Cardiac fibroblast (primary cell): ENCODE measurements around the gene IQGAP1.

Source experiments
- DNase-seq, 2 donors: peaks; one replicate each; pipeline versions ENCODE4 v3.0.0 to v3.0.0-alpha.2; 2010; ENCODE audit warnings: low read depth in 2 of 2
- H3K4me3 ChIP-seq, 2 donors: replicated peaks in 1 of 2; 1 replicate in 1 of 2; 2 replicates in 1 of 2; pipeline ENCODE4 v1.5.1; 2011; ENCODE audit warnings: low read depth in 2 of 2, low read length in 2 of 2, mild to moderate bottlenecking in 2 of 2, moderate library complexity in 1 of 2
- CTCF ChIP-seq: IDR thresholded peaks from one replicate; pipeline ENCODE4 v1.5.1; 2011; ENCODE audit warnings: low read depth, mild to moderate bottlenecking, low read length, inconsistent platforms

IQGAP1 gene

GRCh38 chr15:90358124-90359033 lies 29.7 kb upstream of the IQGAP1 start:
- peak; percentile 56 to 81 for DNase-seq
- TF ChIP-seq CTCF = no peak
- no peak overlapping the region for H3K4me3 ChIP-seq

GRCh38 chr15:90360746-90361145 lies 27.3 kb upstream of the IQGAP1 start:
- H3K4me3 ChIP-seq = no peak overlapping the region
- DNase-seq = no peak

GRCh38 chr15:90362936-90363212 lies 25.2 kb upstream of the IQGAP1 start:
- TF ChIP-seq CTCF = no peak
- peak; percentile 93 to 94 for DNase-seq
- H3K4me3 ChIP-seq = no peak overlapping the region

More at GRCh38 chr15:90360746-90361145, 27.3 kb upstream of the IQGAP1 start:
- TF ChIP-seq CTCF = no peak

- no peak overlapping the region for H3K4me3 ChIP-seq
- peak; percentile 70 to 83 for DNase-seq
- TF ChIP-seq CTCF = no peak
Measured at GRCh38 chr15:90364251-90364650, 23.8 kb upstream of the IQGAP1 start.

- no peak for DNase-seq
- H3K4me3 ChIP-seq = no peak overlapping the region
- TF ChIP-seq CTCF = no peak
Measured at GRCh38 chr15:90365414-90366055, 22.5 kb upstream of the IQGAP1 start.

- DNase-seq = peak in 1 of 2 donors; percentile 67
- no peak for TF ChIP-seq CTCF
- no peak overlapping the region for H3K4me3 ChIP-seq
Measured at GRCh38 chr15:90367576-90367975, 20.5 kb upstream of the IQGAP1 start.
